ENCODE data around the gene HOXA4. TPM values are rescaled to one million over a fixed set of nuclear protein-coding genes. Genes with fewer than 3 reads are reported as not detected.

Gene HOXA4
- total and polyA plus RNA-seq, 3 experiments from 2014 or later, result 0.11 to 0.20 TPM; not detected in 1

- DNase-seq, result no peak
- H3K4me3 Mint-ChIP-seq, result no peak overlapping the region
- no peaks in the 10 kb centered on the region for H3K36me3 Mint-ChIP-seq
- H3K4me1 ChIP-seq (ENCODE audit: insufficient read depth, low read length), result no peaks in the 10 kb centered on the region
- H3K27ac ChIP-seq (ENCODE audit: low read depth, low read length), result no peak overlapping the region
- H3K27ac Mint-ChIP-seq, result no peak overlapping the region
- POLR2A ChIA-PET, result no interaction called here
- peaks cover 0 to 2% (median 0%) of the 10 kb centered on the region in 3 donors for H3K4me1 Mint-ChIP-seq
- no peaks in the 10 kb centered on the region for H3K9me3 Mint-ChIP-seq
- H3K36me3 ChIP-seq (ENCODE audit: insufficient read depth, low read length), result no peaks in the 10 kb centered on the region
- no peaks in the 10 kb centered on the region for H3K9me3 ChIP-seq (ENCODE audit: low read length)
- CTCF ChIA-PET, result no interaction called here
- H3K4me3 ChIP-seq (ENCODE audit: low read length), result no peak overlapping the region
- H3K27me3 ChIP-seq (ENCODE audit: insufficient read depth, low read length, poor library complexity, severe bottlenecking), result no peaks in the 10 kb centered on the region
- peaks cover 7 to 18% of the 10 kb centered on the region in 2 donors for H3K27me3 Mint-ChIP-seq
These were observed 48.4 kb downstream of the HOXA4 start for GRCh38 chr7:27082171-27082570.

GRCh38 chr7:27080844-27081436 lies 49.6 kb downstream of the HOXA4 start:
- H3K9me3 Mint-ChIP-seq, result no peaks in the 10 kb centered on the region
- H3K27ac Mint-ChIP-seq, result no peak overlapping the region
- H3K9me3 ChIP-seq (ENCODE audit: low read length), result no peaks in the 10 kb centered on the region
- no peaks in the 10 kb centered on the region for H3K27me3 ChIP-seq (ENCODE audit: insufficient read depth, low read length, poor library complexity, severe bottlenecking)
- no peak overlapping the region for H3K27ac ChIP-seq (ENCODE audit: low read depth, low read length)
- peaks cover 0 to 2% (median 0%) of the 10 kb centered on the region in 3 donors for H3K4me1 Mint-ChIP-seq
- CTCF ChIA-PET, result no interaction called here
- H3K36me3 ChIP-seq (ENCODE audit: insufficient read depth, low read length), result no peaks in the 10 kb centered on the region
- H3K4me3 ChIP-seq (ENCODE audit: low read length), result no peak overlapping the region
- no peaks in the 10 kb centered on the region for H3K4me1 ChIP-seq (ENCODE audit: insufficient read depth, low read length)
- H3K4me3 Mint-ChIP-seq, result no peak overlapping the region
- H3K27me3 Mint-ChIP-seq, result peaks cover 4 to 16% of the 10 kb centered on the region in 2 donors
- no peak for DNase-seq
- no peaks in the 10 kb centered on the region for H3K36me3 Mint-ChIP-seq
- POLR2A ChIA-PET, result interaction anchor here (0.6 kb wide), 1 partner anchor 20 kb away, joined by 3 read pairs; no protein-coding TSS in a partner anchor

- no peak overlapping the region for H3K27ac ChIP-seq (ENCODE audit: low read depth, low read length)
- no peaks in the 10 kb centered on the region for H3K27me3 ChIP-seq (ENCODE audit: insufficient read depth, low read length, poor library complexity, severe bottlenecking)
- DNase-seq, result no peak
- Mint-ChIP-seq H3K36me3 (no peaks in the 10 kb centered on the region), H3K4me3 (no peak overlapping the region), H3K27ac (peak overlapping the region in 2 of 8 donors; percentile 15 to 48), H3K27me3 (peaks cover 3 to 20% of the 10 kb centered on the region in 2 donors), H3K9me3 (no peaks in the 10 kb centered on the region), H3K4me1 (peaks cover 0 to 2% (median 0%) of the 10 kb centered on the region in 3 donors)
- ChIA-PET POLR2A (no interaction called here), CTCF (no interaction called here)
- H3K4me1 ChIP-seq (ENCODE audit: insufficient read depth, low read length), result no peaks in the 10 kb centered on the region
- no peaks in the 10 kb centered on the region for H3K9me3 ChIP-seq (ENCODE audit: low read length)
- no peaks in the 10 kb centered on the region for H3K36me3 ChIP-seq (ENCODE audit: insufficient read depth, low read length)
- H3K4me3 ChIP-seq (ENCODE audit: low read length), result no peak overlapping the region
These were observed 51.2 kb downstream of the HOXA4 start for GRCh38 chr7:27079234-27079975.

GRCh38 chr7:27078616-27079233 lies 51.8 kb downstream of the HOXA4 start:
- Histone ChIP-seq H3K4me3 (ENCODE audit: low read length) (no peak overlapping the region), H3K9me3 (ENCODE audit: low read length) (no peaks in the 10 kb centered on the region), H3K4me1 (ENCODE audit: insufficient read depth, low read length) (no peaks in the 10 kb centered on the region), H3K27ac (ENCODE audit: low read depth, low read length) (no peak overlapping the region), H3K27me3 (ENCODE audit: insufficient read depth, low read length, poor library complexity, severe bottlenecking) (no peaks in the 10 kb centered on the region), H3K36me3 (ENCODE audit: insufficient read depth, low read length) (no peaks in the 10 kb centered on the region)
- Mint-ChIP-seq H3K36me3 (no peaks in the 10 kb centered on the region), H3K4me3 (no peak overlapping the region), H3K27ac (no peak overlapping the region), H3K9me3 (no peaks in the 10 kb centered on the region), H3K4me1 (peaks cover 0 to 2% (median 0%) of the 10 kb centered on the region in 3 donors), H3K27me3 (peaks cover 3 to 21% of the 10 kb centered on the region in 2 donors)
- CTCF ChIA-PET, result no interaction called here
- POLR2A ChIA-PET, result no interaction called here
- no peak for DNase-seq

Other genes with a start within 250 kb of the HOXA4 start
- under 1 TPM; 0.31 to 0.38 TPM for gene HOXA1, start 34.8 kb downstream of the HOXA4 start, total RNA-seq
- gene HOXA1, start 34.8 kb downstream of the HOXA4 start, polyA plus RNA-seq, result 0.75 TPM
- not detected for gene HOXA2, start 28.1 kb downstream of the HOXA4 start, total RNA-seq
- not detected for gene HOXA2, start 28.1 kb downstream of the HOXA4 start, polyA plus RNA-seq
- gene HOXA5, start 12.9 kb upstream of the HOXA4 start, total RNA-seq, result not detected
- gene HOXA5, start 12.9 kb upstream of the HOXA4 start, polyA plus RNA-seq, result not detected
- gene HOXA6, start 17.0 kb upstream of the HOXA4 start, total RNA-seq, result not detected
- not detected for gene HOXA6, start 17.0 kb upstream of the HOXA4 start, polyA plus RNA-seq
- not detected for gene HOXA3, start 21.8 kb upstream of the HOXA4 start, total RNA-seq
- not detected for gene HOXA3, start 21.8 kb upstream of the HOXA4 start, polyA plus RNA-seq
- not detected for gene HOXA7, start 25.9 kb upstream of the HOXA4 start, total RNA-seq
- gene HOXA7, start 25.9 kb upstream of the HOXA4 start, polyA plus RNA-seq, result not detected
- gene HOXA9, start 34.8 kb upstream of the HOXA4 start, total RNA-seq, result not detected
- not detected for gene HOXA9, start 34.8 kb upstream of the HOXA4 start, polyA plus RNA-seq
- gene HOXA10, start 43.6 kb upstream of the HOXA4 start, total RNA-seq, result not detected
- 0.09 TPM for gene HOXA10, start 43.6 kb upstream of the HOXA4 start, polyA plus RNA-seq
- not detected for gene HOXA11, start 54.5 kb upstream of the HOXA4 start, total RNA-seq
- gene HOXA11, start 54.5 kb upstream of the HOXA4 start, polyA plus RNA-seq, result not detected
- not detected for gene HOXA13, start 69.3 kb upstream of the HOXA4 start, total RNA-seq
- not detected for gene HOXA13, start 69.3 kb upstream of the HOXA4 start, polyA plus RNA-seq
- gene EVX1, start 112.0 kb upstream of the HOXA4 start, total RNA-seq, result not detected
- not detected for gene EVX1, start 112.0 kb upstream of the HOXA4 start, polyA plus RNA-seq